K562 (cell line): Measurements from ENCODE around the gene LMAN2. TPM values are rescaled to one million over a fixed set of nuclear protein-coding genes. Genes with fewer than 3 reads are reported as not detected.

ENCODE experiments used
- ATAC-seq: fragments of 200-7000 bp; cut with Tn5 transposase; 3 replicates; pipeline ENCODE4 v1.9.1; 2020; ENCODE audit warnings: moderate library complexity
- BruUV-seq: library from RNA; stranded (reverse); fragments of 400-500 nt; replicated peaks from 2 replicates; lab custom pipeline; 2021; lab: Mats Ljungman, UMichigan
- CTCF ChIA-PET: fragments of 300-600 bp; formaldehyde crosslinking; extraction: SDS; loops from one replicate; lab custom pipeline; 2021; ENCODE audit warnings: low intra/inter-chr PET ratio; lab: Yijun Ruan, JAX
- POLR2A ChIA-PET: fragments of 300-600, 350-650 bp; sonication (Branson Sonifier 250); formaldehyde crosslinking; extraction: SDS; loops from one replicate; lab custom pipeline; 2021; ENCODE audit warnings: antibody characterized with exemption, inconsistent platforms; lab: Yijun Ruan, JAX
- DNase-seq, 4 experiments: peaks; one replicate each; pipeline versions ENCODE4 v3.0.0 to v3.0.0-alpha.2; 2011 to 2018; ENCODE audit warnings: low spot score in 3 of 4, mixed read lengths in 3 of 4; ENCODE audit errors: extremely low read depth in 1 of 4
- FAIRE-seq: peaks from 2 replicates; lab custom pipeline; 2011; peaks lifted over from hg19 to GRCh38; lab: Jason Lieb, UNC
- H2AFZ ChIP-seq: 2 replicates; pipeline ENCODE4 v1.6.0; 2011; ENCODE audit warnings: low read depth, low read length, control low read depth, inconsistent platforms
- H3K27ac ChIP-seq: fragments of 200-600 bp; 3 replicates; pipeline ENCODE4 v1.8.0; 2011; ENCODE audit warnings: low read depth, mild to moderate bottlenecking, control low read depth, inconsistent platforms, low read length, moderate library complexity, mixed read lengths; ENCODE audit errors: extremely low read depth
- H3K27me3 ChIP-seq, 2 experiments: fragments of 300-600 bp in 1 of 2; 2 replicates in 1 of 2; 3 replicates in 1 of 2; pipeline versions ENCODE4 v1.6.0 to v1.8.0; 2011; ENCODE audit warnings: inconsistent platforms in 2 of 2, low read length in 2 of 2, mild to moderate bottlenecking in 1 of 2, mixed read lengths in 1 of 2, moderate library complexity in 1 of 2; ENCODE audit not compliant: control insufficient read depth in 2 of 2, insufficient read depth in 2 of 2
- H3K36me3 ChIP-seq: fragments of 300-600 bp; 3 replicates; pipeline ENCODE4 v1.8.0; 2011; ENCODE audit warnings: mild to moderate bottlenecking, low read length, inconsistent platforms; ENCODE audit not compliant: control insufficient read depth, insufficient read depth
- H3K4me1 ChIP-seq, 2 experiments: fragments of 200-600 bp in 1 of 2; replicated peaks in 1 of 2; 2 replicates in 1 of 2; 3 replicates in 1 of 2; pipeline versions ENCODE4 v1.5.1 to v1.8.0; 2011; ENCODE audit warnings: inconsistent platforms in 2 of 2, low read length in 2 of 2, mild to moderate bottlenecking in 1 of 2, mixed read lengths in 1 of 2, moderate library complexity in 1 of 2; ENCODE audit not compliant: control insufficient read depth in 2 of 2, insufficient read depth in 2 of 2
- H3K4me2 ChIP-seq: 2 replicates; pipeline ENCODE4 v1.6.1; 2011; ENCODE audit warnings: low read length, control low read depth, inconsistent platforms, mixed read lengths; ENCODE audit not compliant: insufficient read depth
- H3K4me3 ChIP-seq: fragments of 200-600 bp; sonication (generic), shearing (Covaris generic); 2 replicates; pipeline ENCODE4 v1.5.1; 2016; ENCODE audit warnings: control low read depth, inconsistent platforms
- H3K79me2 ChIP-seq: fragments of 200-600 bp; 3 replicates; pipeline ENCODE4 v1.8.0; 2011; ENCODE audit warnings: low read length, inconsistent platforms; ENCODE audit not compliant: control insufficient read depth, insufficient read depth
- H3K9ac ChIP-seq, 2 experiments: 2 replicates each; pipeline versions ENCODE4 v1.6.0 to v1.6.1; 2011; ENCODE audit warnings: low read depth in 2 of 2, low read length in 2 of 2, control low read depth in 1 of 2, inconsistent platforms in 1 of 2, mild to moderate bottlenecking in 1 of 2, mixed read lengths in 1 of 2; ENCODE audit not compliant: insufficient read depth in 1 of 2
- H3K9me1 ChIP-seq: one replicate; pipeline ENCODE4 v1.6.0; 2011; ENCODE audit warnings: inconsistent platforms, mild to moderate bottlenecking, low read length, moderate library complexity; ENCODE audit not compliant: control insufficient read depth, insufficient read depth
- H3K9me3 ChIP-seq: replicated peaks from 2 replicates; pipeline ENCODE4 v1.5.1; 2011; ENCODE audit warnings: low read depth, low read length, inconsistent platforms; ENCODE audit not compliant: control insufficient read depth, insufficient read depth
- H4K20me1 ChIP-seq: replicated peaks from 2 replicates; pipeline ENCODE4 v1.6.1; 2011; ENCODE audit warnings: low read length, inconsistent platforms, mixed read lengths; ENCODE audit not compliant: control insufficient read depth, insufficient read depth
- CHD4 ChIP-seq: fragments of 200-600 bp; sonication (generic); IDR thresholded peaks from 3 replicates; pipeline ENCODE4 v1.6.1; 2012; ENCODE audit warnings: low read depth, mild to moderate bottlenecking, mixed read lengths, low read length, inconsistent platforms; ENCODE audit not compliant: insufficient read depth, insufficient replicate concordance, poor library complexity, severe bottlenecking
- DDX20 ChIP-seq: fragments of 450-650 bp; IDR thresholded peaks from 2 replicates; pipeline ENCODE4 v1.6.1; 2016; ENCODE audit warnings: missing genetic modification characterization, low read depth, mild to moderate bottlenecking, missing compliant biosample characterization, moderate library complexity
- ELF2 ChIP-seq: fragments of 250-450 bp; sonication (Bioruptor Pico); IDR thresholded peaks from 2 replicates; pipeline ENCODE4 v1.5.0; 2021; ENCODE audit warnings: mild to moderate bottlenecking
- EP400 ChIP-seq: fragments of 450-650 bp; IDR thresholded peaks from 2 replicates; pipeline ENCODE4 v1.6.1; 2017; ENCODE audit warnings: antibody characterized with exemption, mild to moderate bottlenecking, moderate library complexity
- FIP1L1 ChIP-seq: fragments of 200-400 bp; formaldehyde crosslinking; IDR thresholded peaks from 2 replicates; pipeline ENCODE4 v1.6.1; 2018; ENCODE audit warnings: mild to moderate bottlenecking, low read depth, low read length; ENCODE audit not compliant: poor library complexity, severe bottlenecking
- IRF9 ChIP-seq: fragments of 450-650 bp; IDR thresholded peaks from 2 replicates; pipeline ENCODE4 v1.6.1; 2016; ENCODE audit warnings: missing biosample characterization, missing genetic modification characterization
- MTA1 ChIP-seq: fragments of 450-650 bp; IDR thresholded peaks from 2 replicates; pipeline ENCODE4 v1.6.1; 2017; ENCODE audit warnings: borderline replicate concordance
- NCOA6 ChIP-seq: fragments of 450-650 bp; IDR thresholded peaks from 2 replicates; pipeline ENCODE4 v1.6.1; 2017; ENCODE audit warnings: mild to moderate bottlenecking
- POLR2A ChIP-seq: fragments of 450-650 bp; conservative IDR thresholded peaks from 2 replicates; pipeline ENCODE4 v1.6.1; 2016
- XRCC5 ChIP-seq: fragments of 200-400 bp; formaldehyde crosslinking; IDR thresholded peaks from 2 replicates; pipeline ENCODE4 v1.6.1; 2017; ENCODE audit warnings: low read depth, mild to moderate bottlenecking, low read length
- ZNF766 ChIP-seq: fragments of 200-800 bp; sonication (Bioruptor generic); conservative IDR thresholded peaks from 2 replicates; pipeline ENCODE4 v1.6.1; 2016; ENCODE audit warnings: missing genetic modification characterization, missing compliant biosample characterization
- WGBS: fragments of 100-300 bp; shearing (Covaris generic); methylation state at CpG from one replicate; pipeline ENCODE4 v1.1.6; 2016; ENCODE audit warnings: low coverage, mixed read lengths; ENCODE audit not compliant: insufficient coverage; ENCODE audit errors: missing lambda C conversion rate; 5-methylcytosine and 5-hydroxymethylcytosine counted together
- in situ Hi-C: fragments of 300-500 bp; cut with MboI; formaldehyde crosslinking; loops from 4 replicates; pipeline ENCODE4 v1.15.0; 2018; ENCODE audit warnings: inconsistent platforms, mixed read lengths
- intact Hi-C: fragments of 100-400 bp; cut with micrococcal nuclease; formaldehyde crosslinking; loops from 2 replicates; pipeline ENCODE4 v1.14.2; 2022
- polyA plus RNA-seq, 8 experiments: library from polyadenylated mRNA; depleted of rRNA in 4 of 8; stranded (reverse) in 5 of 8; unstranded in 3 of 8; fragments of >200 nt; fragmentation: Nextera tagmentation in 2 of 8; fragmentation: Illumina TruSeq in 1 of 8; extraction: Ambion mirVana in 2 of 8; extraction: Trizol in 1 of 8; gene quantifications; 2 replicates each; pipeline versions ENCODE4 v1.2.1 to v1.2.3, GENCODE V29; 2011 to 2014; ENCODE audit warnings: inconsistent platforms in 1 of 8, missing spikeins in 1 of 8
- total RNA-seq, 7 experiments: library from RNA; depleted of rRNA in 6 of 7; stranded (reverse); fragments of >200 nt in 6 of 7; fragmentation: Illumina TruSeq in 2 of 7; extraction: Trizol in 2 of 7; gene quantifications; 2 replicates each; pipeline versions ENCODE4 v1.2.1 to v1.2.3, GENCODE V29; 2011 to 2021; ENCODE audit warnings: low replicate concordance in 1 of 7

Gene LMAN2
- total and polyA plus RNA-seq, 9 of the 15 experiments (the other 6 are each of a cell fraction or from before 2014, with no cell fraction given): 2.7 to 254 (median 136) TPM

- no peak overlapping the region for H2AFZ ChIP-seq
- no peaks in the 10 kb centered on the region for H3K27me3 ChIP-seq
- FAIRE-seq (no peak), DNase-seq (no peak), ATAC-seq (no peak)
- in situ Hi-C loops: no loop called here
- no peaks in the 10 kb centered on the region for H3K9me3 ChIP-seq
- no peak overlapping the region for H3K27ac ChIP-seq
- BruUV-seq: no TSS peak
- H3K9ac ChIP-seq: peak overlapping the region in 1 of 2 experiments; percentile 13; a peak in 1 of 4 replicates
- no peak overlapping the region for H3K4me2 ChIP-seq
- intact Hi-C loops: no loop called here
- POLR2A ChIA-PET: interaction anchor here (1.1 to 1.2 kb wide), 2 partner anchors 8 to 38 kb away, joined by 3 to 4 read pairs; no protein-coding TSS in a partner anchor
- peaks cover 0 to 4% of the 10 kb centered on the region in 2 experiments; a peak in 1 of 5 replicates for H3K4me1 ChIP-seq
- H3K4me3 ChIP-seq: no peak overlapping the region
- peaks cover 94% of the 10 kb centered on the region for H3K36me3 ChIP-seq
- TF ChIP-seq ELF2: no peak
- TF ChIP-seq ZNF766 (CRISPR knock-in tag): no peak
- no peak for TF ChIP-seq IRF9 (tag)
- TF ChIP-seq FIP1L1: no peak
- TF ChIP-seq MTA1: no peak
- no peak for TF ChIP-seq POLR2A
- TF ChIP-seq NCOA6: no peak
- no peak for TF ChIP-seq EP400
- TF ChIP-seq DDX20: no peak
- no peak for TF ChIP-seq CHD4
- TF ChIP-seq XRCC5: no peak
- CTCF ChIA-PET: no interaction called here
- H3K79me2 ChIP-seq: peaks cover 11% of the 10 kb centered on the region
- H4K20me1 ChIP-seq: 0 out of 2 replicates have a peak, but pooled peaks cover 8% of the 10 kb centered on the region
- WGBS: 93% methylated on average over 7 of the region's 7 CpGs
- no peaks in the 10 kb centered on the region for H3K9me1 ChIP-seq
Observed at GRCh38 chr5:177335701-177336065, 15.8 kb downstream of the LMAN2 start.
